HG03571 (cell line): ENCODE data around the gene TMEM11.
"Not testable (repeated sequence)": the region's sequence is repeated elsewhere in the genome, so short reads cannot be mapped to it uniquely, and the experiment has no call there.

Experiments used
- ATAC-seq: cut with Tn5 transposase; IDR thresholded peaks from one replicate; pipeline ENCODE4 v1.9.1; 2021; ENCODE audit not compliant: unreplicated experiment

The TMEM11 gene

DNA sequence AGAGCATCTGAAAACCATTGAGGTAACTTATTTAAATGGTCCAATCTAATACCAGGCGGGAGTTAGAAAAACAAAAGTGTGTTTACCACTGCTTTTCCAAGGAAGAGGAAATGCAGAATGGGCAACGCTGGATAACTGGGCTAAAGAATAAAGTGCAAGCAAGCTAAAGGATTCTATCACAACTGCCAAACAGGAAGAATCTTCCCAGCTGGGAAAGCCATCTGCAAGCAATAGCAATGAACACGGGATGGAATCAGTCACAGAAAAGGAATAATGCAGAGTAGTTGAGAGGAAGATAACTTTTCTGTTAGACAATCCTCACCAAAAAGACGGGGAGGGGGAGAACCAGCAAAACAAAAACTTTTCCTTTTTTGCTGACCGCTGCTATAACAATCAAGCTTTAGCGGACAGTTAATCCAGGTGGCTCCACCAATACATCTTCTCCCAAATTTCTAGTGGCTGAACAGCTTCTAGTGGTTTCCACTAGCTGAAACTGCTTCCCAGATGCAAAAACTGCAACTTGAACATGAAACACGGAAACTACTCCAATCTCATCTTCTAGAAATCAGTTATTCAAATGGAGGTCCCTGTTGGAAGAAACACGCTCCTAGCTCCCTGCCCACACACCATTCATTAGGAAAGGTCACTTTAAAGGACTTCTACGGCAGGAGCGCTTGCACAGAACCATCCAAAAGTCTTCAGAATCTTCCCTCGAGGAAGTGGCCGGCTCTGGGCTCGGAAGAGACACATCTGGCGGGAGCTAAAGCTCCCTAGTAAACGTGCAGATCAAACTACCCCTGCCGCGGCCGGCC is 929 bp downstream of the TMEM11 start:
- no peak for ATAC-seq

DNA sequence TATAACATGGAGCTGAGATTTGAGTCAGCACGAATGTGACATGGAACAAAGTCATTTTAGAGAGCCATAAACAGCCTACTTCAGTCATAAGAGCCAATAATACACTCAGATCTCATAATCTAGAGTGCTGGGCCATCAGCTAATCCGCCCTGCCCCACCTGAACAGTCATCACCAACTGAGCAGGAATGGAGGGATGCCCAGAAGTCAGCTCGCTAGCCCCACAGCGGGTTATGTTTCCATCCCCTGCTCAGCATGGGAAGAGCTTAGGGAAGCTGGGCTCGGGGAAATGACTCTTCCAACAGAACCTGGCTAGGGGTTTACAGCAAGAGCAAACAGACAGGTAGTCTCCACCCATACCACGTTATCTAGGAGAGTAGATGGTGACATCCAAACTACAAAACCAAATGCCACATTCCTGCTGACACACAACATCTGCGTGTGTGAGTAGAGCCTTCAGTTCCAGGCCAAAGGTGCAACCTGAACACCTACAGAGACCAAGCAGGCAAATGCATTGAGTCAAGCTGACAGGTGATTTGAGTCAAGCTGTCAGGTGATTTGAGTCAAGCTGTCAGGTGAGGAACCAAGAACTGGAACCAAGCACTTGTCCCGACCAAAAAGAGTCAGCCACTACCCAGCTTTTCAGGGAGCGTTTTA is 2.0 kb downstream of the TMEM11 start:
- no peak for ATAC-seq

DNA sequence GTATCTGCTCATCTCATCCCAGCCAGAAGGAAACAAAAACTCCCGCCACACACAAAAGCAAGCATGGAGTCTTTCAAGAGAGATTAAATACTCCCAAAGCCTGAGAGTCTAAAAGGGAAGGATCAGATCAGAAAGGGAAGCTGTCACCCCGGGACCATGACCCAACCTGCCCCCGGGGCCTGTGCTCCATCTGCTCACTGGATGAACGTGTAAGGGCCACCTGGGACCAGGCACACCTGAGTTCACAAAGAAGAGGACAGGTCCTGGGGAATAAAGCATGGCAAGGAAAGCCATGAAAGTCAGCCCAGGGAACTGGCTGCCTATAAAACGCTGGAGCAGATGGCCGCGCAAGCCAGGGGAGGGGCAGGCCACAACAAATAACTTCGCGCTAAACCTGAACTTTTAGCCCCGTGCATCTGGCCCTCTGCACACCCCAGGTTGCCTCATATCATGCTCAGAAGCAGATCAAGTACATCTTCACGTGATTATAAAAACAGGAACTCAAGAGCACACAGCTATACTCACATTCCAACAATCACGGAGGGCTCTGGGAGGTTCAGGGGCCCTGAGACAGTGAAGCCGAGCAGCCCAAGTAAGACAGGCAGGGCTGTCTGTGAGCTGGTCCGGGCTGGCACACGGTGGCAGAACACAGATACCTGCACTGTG is 3.4 kb downstream of the TMEM11 start:
- ATAC-seq: no peak

DNA sequence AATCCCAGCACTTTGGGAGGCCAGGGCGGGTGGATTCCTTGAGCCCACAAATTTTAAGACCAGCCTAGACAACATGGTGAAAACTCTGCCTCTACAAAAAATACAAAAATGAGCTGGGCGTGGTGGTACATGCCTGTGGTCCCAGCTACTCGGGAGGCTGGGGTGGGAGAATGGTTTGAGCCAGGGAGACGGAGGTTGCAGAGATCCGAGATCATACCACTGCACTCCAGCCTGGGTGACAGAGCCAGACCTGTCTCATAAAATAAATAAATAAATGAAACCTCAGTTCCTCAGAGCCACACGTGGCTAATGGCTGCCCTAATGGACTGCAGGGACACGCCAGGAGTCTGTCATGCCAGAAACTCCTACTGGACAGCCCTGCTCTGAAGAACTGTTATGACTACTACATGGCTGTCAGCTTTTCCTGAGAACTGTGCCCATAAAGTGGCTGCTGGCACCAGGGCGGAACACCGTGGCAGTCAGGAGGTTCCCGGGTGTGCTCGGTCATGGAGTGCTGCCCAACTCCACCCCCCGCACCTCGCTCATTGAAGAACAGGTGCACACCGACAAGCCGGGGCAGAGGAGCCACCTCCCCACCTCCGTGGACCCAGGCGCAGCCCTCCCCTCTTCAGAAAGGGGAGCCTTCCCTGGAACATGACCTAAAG is 4.3 kb downstream of the TMEM11 start:
- no peak for ATAC-seq

DNA sequence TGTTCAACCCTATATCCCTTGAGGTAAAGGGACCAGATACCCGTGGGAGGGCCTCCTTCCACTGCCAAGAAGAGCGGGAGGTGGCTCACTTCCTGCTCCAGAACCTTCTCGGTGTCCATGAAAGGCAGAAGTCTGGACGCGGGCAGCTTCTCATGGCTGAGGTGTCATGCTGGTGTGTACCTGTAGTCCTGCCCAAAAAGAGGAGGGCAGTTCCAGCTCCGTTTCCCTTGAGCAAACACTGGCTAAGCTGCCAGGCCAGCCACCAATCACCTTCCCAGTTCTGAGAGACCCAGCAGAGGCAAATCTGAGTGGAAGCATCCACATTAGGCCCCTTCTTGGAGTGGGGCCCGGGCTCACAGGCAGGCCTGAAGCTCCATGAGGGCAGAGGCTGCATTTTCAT is 5.6 kb downstream of the TMEM11 start:
- no peak for ATAC-seq

DNA sequence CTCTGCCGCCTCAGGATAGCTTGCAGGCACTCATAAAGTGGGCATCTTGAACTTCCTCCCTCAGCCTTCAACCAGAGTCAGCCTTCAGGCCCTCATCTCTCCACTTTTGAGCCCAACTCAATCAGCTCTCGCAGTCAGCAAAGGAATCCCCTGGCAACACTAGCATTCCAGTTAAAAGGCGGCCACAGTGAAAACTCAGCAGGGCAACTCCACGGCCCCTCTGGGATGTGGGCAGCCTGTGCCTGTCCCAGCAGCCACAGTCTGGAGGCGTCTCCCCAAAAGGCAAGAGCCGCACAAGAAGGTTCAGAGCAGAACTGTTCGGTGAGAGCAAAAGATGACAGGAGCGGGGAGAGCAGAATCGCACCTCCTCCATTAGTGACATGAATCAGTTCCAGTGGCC is 9.0 kb downstream of the TMEM11 start:
- no peak for ATAC-seq

DNA sequence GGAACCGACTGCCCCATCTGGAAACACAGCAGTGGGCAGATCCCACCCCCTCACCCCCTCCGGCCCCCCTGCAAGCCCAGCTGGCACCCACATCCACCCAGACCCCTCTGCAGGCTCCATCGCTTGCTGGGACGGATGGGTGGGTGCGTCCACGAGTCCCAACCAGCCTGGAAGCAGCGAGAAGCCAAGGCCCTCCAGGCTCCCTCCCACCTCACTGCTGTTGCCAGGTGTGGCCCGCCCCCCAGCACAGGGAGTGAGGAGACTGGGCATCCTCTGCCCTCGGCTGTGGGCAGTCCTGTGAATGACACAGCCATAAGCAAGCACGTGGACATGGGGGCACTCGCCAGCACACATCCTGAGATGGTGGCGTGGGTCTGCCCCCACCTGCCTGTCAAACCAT is 11.4 kb downstream of the TMEM11 start:
- no peak for ATAC-seq

DNA sequence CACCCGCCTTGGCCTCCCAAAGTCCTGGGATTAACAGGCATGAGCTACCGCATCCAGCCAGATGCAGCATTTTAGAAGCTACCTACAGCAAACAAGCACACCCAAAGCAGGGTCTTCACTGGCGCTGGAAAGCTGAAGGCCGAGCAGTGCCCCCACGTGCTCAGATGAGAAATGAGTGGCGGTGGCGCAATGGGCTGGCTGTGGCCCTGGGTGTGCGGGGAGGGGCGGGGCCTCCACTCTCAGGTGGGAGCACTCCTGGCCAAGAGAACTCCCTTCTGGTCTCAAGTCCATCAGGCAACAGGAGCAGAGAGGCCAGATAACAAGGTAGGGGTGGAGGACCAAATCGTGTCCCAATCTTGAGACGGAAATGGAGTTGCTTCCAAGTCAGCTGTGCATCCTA is 12.1 kb downstream of the TMEM11 start:
- no peak for ATAC-seq

DNA sequence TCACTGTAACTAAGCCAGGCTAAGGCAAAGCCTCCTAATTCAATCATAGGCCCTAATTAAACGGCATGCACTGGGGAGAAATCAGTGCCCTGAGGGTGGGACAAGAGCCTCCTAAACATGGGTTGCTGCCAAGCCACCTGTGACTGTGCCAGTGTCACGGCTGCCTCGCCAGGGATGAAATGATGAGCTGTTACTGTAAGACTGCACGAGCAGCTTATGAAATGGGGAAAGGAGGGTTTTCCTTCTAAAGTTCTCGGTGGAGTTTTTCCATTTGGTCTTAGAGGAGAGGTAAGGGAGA is 12.7 kb downstream of the TMEM11 start:
- no peak for ATAC-seq

DNA sequence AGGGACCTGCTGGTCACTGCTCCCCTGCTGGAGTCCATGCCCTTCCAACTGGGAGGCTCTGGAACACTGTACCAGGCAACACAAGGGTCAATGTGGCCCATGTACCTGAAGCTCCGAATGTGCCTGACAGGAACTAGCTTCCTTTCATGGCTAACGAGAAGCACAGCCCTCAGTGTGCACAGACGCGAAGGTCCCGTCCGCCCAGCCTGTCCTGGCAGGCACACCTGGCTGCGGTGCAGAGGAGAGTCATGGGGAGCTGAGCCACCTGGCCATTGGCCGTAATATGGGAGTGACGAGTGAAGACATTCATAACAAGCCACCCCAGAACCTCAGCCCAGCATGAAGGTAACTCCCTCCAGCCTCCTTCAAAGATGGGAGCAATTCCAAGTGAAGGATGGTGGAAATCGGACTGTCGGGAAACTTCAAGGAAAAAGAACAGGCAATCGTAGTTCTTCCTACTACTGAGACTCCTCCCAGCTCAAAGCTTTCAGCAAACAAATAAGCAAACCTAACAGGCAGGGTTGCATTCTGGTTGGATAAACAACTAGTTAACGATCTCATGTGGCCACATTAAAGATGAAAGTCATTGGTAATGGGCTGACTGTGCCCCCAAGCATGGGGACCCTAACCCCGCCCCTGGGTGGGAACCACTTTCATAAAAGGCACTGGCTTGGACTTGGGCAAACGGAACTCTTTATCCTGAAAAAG is 13.2 kb downstream of the TMEM11 start:
- ATAC-seq: no peak

DNA sequence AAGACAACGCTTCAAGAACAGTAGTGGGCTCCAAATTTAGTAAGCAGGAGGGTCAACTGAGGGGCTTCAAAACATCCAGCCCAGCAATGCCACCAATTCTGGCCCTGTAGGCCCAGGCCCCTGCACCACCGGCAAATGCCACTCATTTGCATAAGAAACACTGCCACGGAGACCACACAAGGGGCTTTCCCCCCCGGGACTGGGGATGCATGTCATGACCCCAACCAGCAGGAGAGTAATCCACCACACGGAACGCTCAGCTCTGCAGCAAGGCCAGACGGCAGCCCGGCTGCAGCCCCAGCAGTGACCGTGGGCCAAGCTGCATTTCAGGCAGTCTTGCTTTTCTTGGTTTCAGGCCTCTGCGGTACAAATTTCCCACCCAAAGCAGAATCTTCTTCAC is 14.1 kb downstream of the TMEM11 start:
- ATAC-seq: no peak

DNA sequence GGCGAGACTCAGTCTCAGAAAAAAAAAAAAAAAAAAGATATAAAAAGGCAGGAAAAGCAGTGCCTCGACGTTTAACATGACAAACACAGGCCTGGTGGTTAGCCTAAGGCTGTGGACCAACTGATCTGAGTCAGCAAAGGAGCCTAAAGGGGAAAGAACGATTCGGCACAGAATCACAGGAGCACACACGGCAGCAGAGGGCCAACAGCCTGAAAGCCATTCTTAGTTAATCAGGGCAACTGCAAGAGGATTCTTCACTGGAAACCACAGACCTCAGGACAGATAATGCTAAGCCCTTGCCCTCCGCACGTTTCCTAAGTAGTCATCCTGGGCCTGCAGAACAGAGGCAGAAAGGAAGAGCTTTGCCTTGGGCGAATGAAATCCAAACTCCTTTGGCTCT is 14.7 kb downstream of the TMEM11 start:
- no peak for ATAC-seq

DNA sequence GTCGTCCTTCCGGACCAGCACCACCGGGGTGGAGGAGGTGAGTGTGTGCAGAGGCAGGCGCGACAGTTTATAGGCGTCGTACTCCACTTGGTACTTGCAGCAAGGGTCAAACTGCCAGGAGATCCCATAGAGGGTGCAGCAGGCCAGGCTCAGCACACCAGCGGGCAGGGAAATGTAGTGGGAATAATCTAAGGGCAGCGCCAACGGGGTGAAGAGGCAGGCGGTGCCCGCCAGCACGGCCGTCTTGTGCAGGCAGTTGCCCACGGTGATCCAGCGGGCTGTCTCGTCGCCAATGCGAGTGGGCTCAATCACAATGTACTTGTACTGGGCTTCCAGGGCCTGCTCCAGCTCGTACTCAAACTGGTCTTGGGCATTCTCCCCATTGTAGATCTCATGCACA is 15.6 kb downstream of the TMEM11 start:
- ATAC-seq: no peak

DNA sequence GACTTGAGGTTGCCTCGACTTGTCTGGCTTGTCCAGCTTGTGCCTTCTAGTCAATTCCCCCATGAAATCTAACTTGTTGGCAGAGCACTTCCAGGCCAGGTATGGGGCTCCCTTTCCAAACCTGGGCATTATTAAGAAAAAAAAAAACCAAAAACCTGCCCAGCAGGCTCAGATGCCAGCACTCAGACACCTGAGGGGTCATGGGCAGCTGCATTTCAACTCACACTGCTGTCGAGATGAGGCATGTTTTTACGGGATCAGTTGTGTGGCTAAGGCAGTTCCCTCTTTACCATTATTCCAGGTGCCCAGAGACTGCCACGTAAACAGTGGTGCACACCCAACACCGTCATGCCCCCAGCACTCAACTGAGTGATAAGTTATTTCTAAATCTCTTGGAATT is 17.8 kb downstream of the TMEM11 start:
- no peak for ATAC-seq

DNA sequence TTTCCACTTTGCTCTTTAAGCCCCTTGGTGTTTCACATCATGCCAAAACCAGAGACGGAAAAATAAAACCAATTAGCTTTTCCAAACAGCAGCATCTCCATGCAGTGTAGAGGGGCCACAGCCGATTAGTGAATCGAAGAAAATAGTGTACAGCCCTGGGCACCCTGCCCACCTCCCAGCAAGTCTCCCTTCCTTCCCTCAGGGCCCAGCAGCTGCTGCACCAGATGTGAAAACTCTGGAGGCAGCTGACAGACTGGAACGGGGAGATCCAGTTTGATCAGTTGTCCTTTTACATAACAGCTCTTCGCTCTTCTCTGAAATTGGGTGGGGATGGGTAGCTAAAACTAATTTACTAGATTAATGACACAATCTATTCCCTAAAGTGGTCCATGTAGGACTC is 19.3 kb downstream of the TMEM11 start:
- ATAC-seq: no peak

DNA sequence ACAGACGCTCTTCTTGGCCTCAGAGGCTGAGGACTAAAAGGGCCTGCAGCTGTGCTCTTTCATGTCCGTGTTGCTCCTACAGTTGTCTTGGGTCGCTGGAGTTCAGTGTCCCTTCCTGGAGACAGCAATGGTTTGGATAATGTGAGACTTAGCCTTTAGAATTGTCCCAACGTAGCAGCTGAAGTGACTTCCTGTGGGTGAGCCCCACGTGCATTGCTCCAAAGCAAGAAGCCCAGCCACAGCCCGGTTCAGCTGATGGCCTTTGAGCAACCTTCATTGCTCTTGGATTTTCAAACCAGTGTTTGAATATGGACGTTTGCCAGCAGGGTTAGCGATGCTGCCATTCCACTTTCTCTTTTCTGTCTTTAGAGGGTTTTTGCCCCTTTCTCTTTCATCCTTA is 19.7 kb downstream of the TMEM11 start:
- no peak for ATAC-seq

DNA sequence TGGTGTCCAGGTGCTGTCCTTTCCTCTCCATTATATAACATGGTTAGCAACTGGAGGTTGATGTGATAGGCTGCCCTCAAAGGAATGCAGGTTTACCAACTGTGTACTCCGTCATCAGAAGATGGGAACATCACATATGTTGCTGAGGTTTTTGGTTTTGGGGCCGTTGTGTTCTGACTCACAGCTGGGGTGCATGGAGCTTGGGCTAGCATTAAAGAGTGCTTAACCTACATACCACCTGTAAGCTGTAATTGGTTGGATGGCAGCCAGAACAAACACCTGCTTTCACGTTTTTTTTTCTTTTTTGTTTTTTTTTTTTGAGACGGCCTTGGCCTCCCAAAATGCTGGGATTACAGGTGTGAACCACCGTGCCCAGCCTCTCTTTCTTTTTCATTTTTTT is 20.9 kb downstream of the TMEM11 start:
- ATAC-seq: no peak

DNA sequence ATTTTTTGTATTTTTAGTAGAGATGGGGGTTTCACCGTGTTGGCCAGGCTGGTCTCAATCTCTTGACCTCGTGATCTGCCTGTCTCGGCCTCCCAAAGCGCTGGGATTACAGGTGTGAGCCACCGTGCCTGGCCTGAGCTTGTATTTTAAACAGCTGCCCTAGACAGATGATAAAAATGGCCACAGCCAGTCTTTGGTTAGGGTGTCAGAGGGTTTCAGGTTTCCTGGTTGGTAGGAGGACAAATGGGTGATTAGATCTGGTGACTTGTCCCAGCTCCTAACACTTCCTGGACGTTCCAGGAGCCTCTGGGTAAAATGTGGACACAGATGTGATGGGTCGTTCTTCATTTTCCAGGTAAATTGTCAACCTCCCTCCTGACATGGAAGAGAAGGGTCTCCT is 21.5 kb downstream of the TMEM11 start:
- ATAC-seq: not testable (repeated sequence)

DNA sequence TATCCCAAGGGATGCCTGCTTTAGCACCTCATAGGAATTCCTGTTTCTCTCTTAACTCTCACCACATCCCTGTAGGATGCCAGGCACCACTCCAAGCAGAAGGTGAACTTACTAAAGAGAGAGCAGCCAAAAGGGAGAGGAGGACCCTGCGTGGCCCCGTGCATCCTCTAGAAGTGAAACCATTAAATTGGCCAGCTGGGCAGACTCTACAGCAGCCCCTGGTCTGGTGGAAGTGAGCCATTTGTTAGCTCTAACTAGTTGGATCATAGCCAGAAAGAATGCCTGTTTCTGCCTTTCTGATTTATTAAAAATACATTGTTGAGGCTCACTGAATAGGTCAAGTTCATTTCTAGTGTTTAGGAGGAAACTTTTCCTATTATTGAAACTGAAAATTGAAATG is 22.3 kb downstream of the TMEM11 start:
- no peak for ATAC-seq

DNA sequence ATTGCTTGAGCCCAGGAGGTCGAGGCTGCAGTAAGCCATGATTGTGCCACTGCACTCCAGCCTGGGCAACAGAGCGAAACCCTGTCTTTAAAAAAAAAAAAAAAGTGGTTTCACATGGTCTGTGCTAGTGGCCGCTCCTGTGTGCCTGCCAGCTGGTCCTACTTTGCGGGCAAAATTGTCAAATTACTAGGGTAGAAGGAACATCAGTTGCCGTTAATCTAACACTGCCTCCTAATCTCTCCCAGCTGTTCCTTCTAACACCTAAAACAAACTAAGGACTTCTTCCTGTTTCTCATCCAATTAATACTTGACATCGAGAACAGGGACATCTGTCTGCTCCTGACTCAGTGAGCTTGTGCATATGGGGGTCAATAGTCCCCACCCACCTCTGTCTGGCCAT is 23.9 kb downstream of the TMEM11 start:
- no peak for ATAC-seq

DNA sequence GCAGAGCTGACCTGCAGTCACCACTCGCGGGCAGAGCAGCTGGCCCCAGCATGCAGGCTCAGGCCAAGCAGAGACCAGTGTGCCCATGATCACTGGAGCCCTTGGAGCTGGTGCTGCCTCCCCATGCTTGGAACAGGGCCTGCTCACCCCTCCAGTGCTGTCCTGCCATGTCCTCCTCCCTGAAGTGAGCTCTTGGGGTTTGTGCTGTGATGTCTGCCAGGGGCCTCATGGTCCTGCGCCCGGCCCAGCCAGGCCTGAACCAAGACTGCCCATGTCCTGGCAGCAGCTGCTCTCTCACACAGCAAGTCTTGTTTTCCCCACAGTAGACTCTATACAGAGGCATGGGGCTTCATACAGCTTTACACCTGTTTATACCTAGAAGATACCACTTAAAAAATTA is 24.6 kb downstream of the TMEM11 start:
- no peak for ATAC-seq
